ENCODE data around the gene GP2. TPM values are rescaled to one million over a fixed set of nuclear protein-coding genes. Genes with fewer than 3 reads are reported as not detected.

Gene GP2
- polyA plus RNA-seq, 1 donor (not counting 4 experiments of a cell fraction or from before 2014, with no cell fraction given): not detected

GRCh38 chr16:20311548-20311947 is 15.8 kb downstream of the GP2 start:
- H3K36me3 ChIP-seq (ENCODE audit: control insufficient read depth in 2 of 2, extremely low read depth in 1 of 2, insufficient read depth in 2 of 2, low read length in 2 of 2): no peaks in the 10 kb centered on the region
- H3K4me3 ChIP-seq (ENCODE audit: control insufficient read depth in 2 of 3, extremely low read depth in 1 of 3, insufficient read depth in 2 of 3, low read depth in 1 of 3, low read length in 3 of 3): no peak overlapping the region

GRCh38 chr16:20310421-20311395 is 16.6 kb downstream of the GP2 start:
- Histone ChIP-seq H3K4me2 (ENCODE audit: control insufficient read depth, extremely low read depth, insufficient read depth, low read depth, low read length) (no peak overlapping the region), H3K9ac (ENCODE audit: control insufficient read depth, extremely low read depth, insufficient read depth, low read length) (no peak overlapping the region), H3K4me1 (ENCODE audit: control insufficient read depth, extremely low read depth, insufficient read depth, low read length) (no peaks in the 10 kb centered on the region), H3K4me3 (ENCODE audit: control insufficient read depth in 2 of 3, extremely low read depth in 1 of 3, insufficient read depth in 2 of 3, low read depth in 1 of 3, low read length in 3 of 3) (no peak overlapping the region), H2AFZ (ENCODE audit: control insufficient read depth, low read length) (no peak overlapping the region), H3K9me1 (ENCODE audit: control insufficient read depth, extremely low read depth, insufficient read depth, low read length) (no peaks in the 10 kb centered on the region), H4K20me1 (ENCODE audit: control insufficient read depth, extremely low read depth, insufficient read depth, low read length) (no peaks in the 10 kb centered on the region), H3K27me3 (ENCODE audit: control insufficient read depth, extremely low read depth, insufficient read depth, low read length) (no peaks in the 10 kb centered on the region), H3K27ac (ENCODE audit: control insufficient read depth, insufficient read depth, low read length) (no peak overlapping the region), H3K79me2 (ENCODE audit: control insufficient read depth, insufficient read depth, low read length) (no peaks in the 10 kb centered on the region), H3K9me3 (ENCODE audit: control insufficient read depth, low read depth, low read length) (no peaks in the 10 kb centered on the region), H3K36me3 (ENCODE audit: control insufficient read depth in 2 of 2, extremely low read depth in 1 of 2, insufficient read depth in 2 of 2, low read length in 2 of 2) (no peaks in the 10 kb centered on the region)
- no peak for TF ChIP-seq EZH2 (IDR thresholded peaks at IDR 0.05; ENCODE audit: low read length)
- no peak for TF ChIP-seq CTCF (optimal IDR thresholded peaks at IDR 0.05 in 1 of 3, IDR thresholded peaks at IDR 0.05 in 1 of 3, conservative IDR thresholded peaks at IDR 0.05 in 1 of 3; ENCODE audit: extremely low read depth in 1 of 3, insufficient read depth in 2 of 3, low read length in 3 of 3)
- FAIRE-seq (no peak), DNase-seq (ENCODE audit: low read depth, low spot score) (no peak)
- dilution Hi-C loops (cut with MboI; ENCODE audit: extremely low pct_ligation_motif_present, low sequenced_read_pairs): no loop called here

More at GRCh38 chr16:20311548-20311947, 15.8 kb downstream of the GP2 start:
- H3K9me1 ChIP-seq (ENCODE audit: control insufficient read depth, extremely low read depth, insufficient read depth, low read length): no peaks in the 10 kb centered on the region
- H3K27me3 ChIP-seq (ENCODE audit: control insufficient read depth, extremely low read depth, insufficient read depth, low read length): no peaks in the 10 kb centered on the region
- H3K79me2 ChIP-seq (ENCODE audit: control insufficient read depth, insufficient read depth, low read length): no peaks in the 10 kb centered on the region
- FAIRE-seq (no peak), DNase-seq (ENCODE audit: low read depth, low spot score) (no peak)
- dilution Hi-C loops (cut with MboI; ENCODE audit: extremely low pct_ligation_motif_present, low sequenced_read_pairs): no loop called here
- no peaks in the 10 kb centered on the region for H3K9me3 ChIP-seq (ENCODE audit: control insufficient read depth, low read depth, low read length)
- H3K4me2 ChIP-seq (ENCODE audit: control insufficient read depth, extremely low read depth, insufficient read depth, low read depth, low read length): no peak overlapping the region
- TF ChIP-seq EZH2 (IDR thresholded peaks at IDR 0.05; ENCODE audit: low read length) (no peak), CTCF (optimal IDR thresholded peaks at IDR 0.05 in 1 of 3, IDR thresholded peaks at IDR 0.05 in 1 of 3, conservative IDR thresholded peaks at IDR 0.05 in 1 of 3; ENCODE audit: extremely low read depth in 1 of 3, insufficient read depth in 2 of 3, low read length in 3 of 3) (no peak)
- no peak overlapping the region for H3K9ac ChIP-seq (ENCODE audit: control insufficient read depth, extremely low read depth, insufficient read depth, low read length)
- no peak overlapping the region for H2AFZ ChIP-seq (ENCODE audit: control insufficient read depth, low read length)
- no peaks in the 10 kb centered on the region for H3K4me1 ChIP-seq (ENCODE audit: control insufficient read depth, extremely low read depth, insufficient read depth, low read length)
- no peak overlapping the region for H3K27ac ChIP-seq (ENCODE audit: control insufficient read depth, insufficient read depth, low read length)
- H4K20me1 ChIP-seq (ENCODE audit: control insufficient read depth, extremely low read depth, insufficient read depth, low read length): no peaks in the 10 kb centered on the region

Data from keratinocyte (primary cell).